ENCODE measurements around the gene GPR34.

The GPR34 gene

GRCh38 chrX:41723826-41724225 is 35.1 kb downstream of the GPR34 start, which contains the start of gene GPR82:
GPR82 (plus strand) TSS chrX:41724181; CDS start chrX:41727027, 2,846 bp downstream.
- no peak within 1 kb of the TSS for H3K4me3 ChIP-seq (ENCODE audit: low read depth, low read length)
- no peak for DNase-seq (ENCODE audit: low read depth)

GRCh38 chrX:41728125-41728524 is 39.4 kb downstream of the GPR34 start:
- no peak overlapping the region for H3K4me3 ChIP-seq (ENCODE audit: low read depth, low read length)
- DNase-seq (ENCODE audit: low read depth), result no peak

- DNase-seq (ENCODE audit: low read depth), result no peak
- no peak overlapping the region for H3K4me3 ChIP-seq (ENCODE audit: low read depth, low read length)
Observed at GRCh38 chrX:41730081-41730480, 41.3 kb downstream of the GPR34 start.

DNA sequence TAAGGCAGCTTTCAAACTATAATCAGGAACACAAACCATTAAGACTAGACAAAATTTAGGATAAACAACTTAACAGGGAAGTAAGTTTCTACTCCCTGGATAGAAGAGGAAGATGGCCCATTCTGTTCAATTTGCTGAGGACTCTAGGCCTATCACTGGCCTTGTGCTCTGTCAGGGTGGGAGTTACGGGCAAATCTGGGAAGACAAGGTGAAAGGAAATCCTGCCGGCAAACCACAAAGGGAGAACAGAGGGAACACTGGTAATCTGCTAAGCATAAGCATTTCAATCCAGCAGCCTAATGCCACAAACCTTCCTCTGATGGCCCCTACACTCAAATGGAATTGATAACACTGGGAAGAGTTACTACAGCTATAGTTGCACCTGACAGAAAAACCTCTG is 43.5 kb downstream of the GPR34 start:
- no peak for DNase-seq (ENCODE audit: low read depth)

DNA sequence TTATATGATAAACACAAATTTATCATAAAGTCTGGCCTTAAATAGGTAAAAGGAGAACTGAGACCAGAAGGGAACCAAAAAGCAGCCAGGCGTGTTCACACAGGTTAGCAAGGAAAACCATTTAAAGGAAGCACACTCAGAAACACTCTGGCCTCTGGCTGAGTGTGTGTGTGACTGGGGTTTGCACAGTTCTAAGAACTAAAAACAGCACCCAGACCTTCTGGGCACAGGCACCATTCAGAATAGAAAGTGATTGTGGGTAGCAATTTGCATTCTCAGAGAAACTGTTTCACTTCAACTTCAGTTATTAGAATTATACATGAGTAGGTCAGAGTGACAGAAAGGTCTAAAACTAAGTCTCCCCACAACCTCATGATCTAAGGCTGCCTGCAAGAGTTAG is 45.2 kb downstream of the GPR34 start:
- H3K4me3 ChIP-seq (ENCODE audit: low read depth, low read length), result no peak overlapping the region
- DNase-seq (ENCODE audit: low read depth), result no peak

More for the DNA sequence above, 43.5 kb downstream of the GPR34 start:
- H3K4me3 ChIP-seq (ENCODE audit: low read depth, low read length), result no peak overlapping the region

GRCh38 chrX:41734530-41734929 is 45.8 kb downstream of the GPR34 start:
- no peak for DNase-seq (ENCODE audit: low read depth)
- no peak overlapping the region for H3K4me3 ChIP-seq (ENCODE audit: low read depth, low read length)

DNA sequence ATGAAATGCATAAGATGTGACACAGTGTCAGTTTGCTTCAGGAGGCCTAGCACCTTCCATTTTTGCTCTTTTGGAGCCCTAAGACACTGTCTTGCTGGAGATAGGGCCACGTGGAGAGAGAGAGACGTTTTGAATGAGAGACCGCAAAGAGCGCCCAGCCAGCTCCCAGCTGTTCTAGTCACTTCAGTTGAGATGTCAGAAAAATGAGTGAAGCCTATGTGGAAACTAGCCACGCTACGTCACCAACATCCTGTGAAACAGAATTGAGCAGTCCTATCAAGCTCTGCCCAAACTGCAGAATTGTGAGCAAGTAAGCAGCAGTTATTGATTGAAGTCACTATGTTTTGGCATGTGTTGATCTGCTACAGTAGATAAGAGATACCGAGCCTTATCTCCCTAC is 48.3 kb downstream of the GPR34 start:
- H3K4me3 ChIP-seq (ENCODE audit: low read depth, low read length), result no peak overlapping the region
- DNase-seq (ENCODE audit: low read depth), result no peak

GRCh38 chrX:41739871-41740270 is 51.1 kb downstream of the GPR34 start:
- no peak overlapping the region for H3K4me3 ChIP-seq (ENCODE audit: low read depth, low read length)

More at GRCh38 chrX:41739871-41740270, 51.1 kb downstream of the GPR34 start:
- DNase-seq (ENCODE audit: low read depth), result no peak
